Colon (tissue), 2 donors: ENCODE measurements around the gene TMUB2.

Source experiments
- FAIRE-seq: peaks from 2 replicates; lab custom pipeline; 2012; peaks lifted over from hg19 to GRCh38; lab: Jason Lieb, UNC
- donor health status: control.
- donor health status: control.

Gene TMUB2

GRCh38 chr17:44176671-44177501 lies 9.9 kb upstream of the TMUB2 start:
- FAIRE-seq = no peak

GRCh38 chr17:44177640-44178039 lies 9.1 kb upstream of the TMUB2 start:
- no peak for FAIRE-seq

DNA sequence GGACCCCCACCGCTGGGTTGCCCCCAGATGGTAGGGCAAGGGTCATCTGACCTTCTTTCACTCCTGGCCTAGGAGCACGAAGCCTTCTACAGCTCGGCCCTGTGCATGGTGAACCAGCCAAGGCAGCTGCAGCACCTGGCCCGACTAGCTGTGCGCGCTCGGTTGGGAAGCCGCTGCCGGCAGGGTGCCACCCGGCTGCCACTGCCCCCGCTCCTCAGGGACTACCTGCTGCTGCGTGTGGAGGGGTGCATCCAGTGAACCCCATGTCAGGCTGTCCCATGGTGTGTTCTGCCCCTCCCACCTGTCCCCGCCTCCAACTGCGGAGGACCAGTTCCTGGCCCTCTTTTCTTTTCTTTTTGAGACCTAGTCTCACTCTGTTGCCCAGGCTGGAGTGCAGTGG lies 8.6 kb upstream of the TMUB2 start:
- FAIRE-seq = no peak

DNA sequence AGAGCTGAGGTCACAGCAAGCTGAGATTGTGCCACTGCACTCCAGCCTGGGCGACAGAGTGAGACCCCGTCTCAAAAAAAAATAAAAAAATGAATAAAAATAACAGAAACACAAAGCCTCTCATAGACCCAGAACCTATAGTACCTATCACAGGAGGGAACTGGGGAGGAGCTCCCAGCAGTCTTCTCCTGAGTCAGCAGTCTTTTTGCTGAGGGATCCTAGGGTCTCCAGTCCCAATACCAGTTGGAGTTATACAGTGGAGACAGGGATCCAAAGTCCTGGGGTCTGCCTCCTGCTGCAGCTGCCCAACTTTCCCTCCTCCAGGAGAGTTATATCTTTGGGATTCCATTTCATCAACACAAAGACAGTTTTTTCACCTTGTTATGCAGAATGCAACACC lies 3.7 kb upstream of the TMUB2 start:
- FAIRE-seq = no peak

DNA sequence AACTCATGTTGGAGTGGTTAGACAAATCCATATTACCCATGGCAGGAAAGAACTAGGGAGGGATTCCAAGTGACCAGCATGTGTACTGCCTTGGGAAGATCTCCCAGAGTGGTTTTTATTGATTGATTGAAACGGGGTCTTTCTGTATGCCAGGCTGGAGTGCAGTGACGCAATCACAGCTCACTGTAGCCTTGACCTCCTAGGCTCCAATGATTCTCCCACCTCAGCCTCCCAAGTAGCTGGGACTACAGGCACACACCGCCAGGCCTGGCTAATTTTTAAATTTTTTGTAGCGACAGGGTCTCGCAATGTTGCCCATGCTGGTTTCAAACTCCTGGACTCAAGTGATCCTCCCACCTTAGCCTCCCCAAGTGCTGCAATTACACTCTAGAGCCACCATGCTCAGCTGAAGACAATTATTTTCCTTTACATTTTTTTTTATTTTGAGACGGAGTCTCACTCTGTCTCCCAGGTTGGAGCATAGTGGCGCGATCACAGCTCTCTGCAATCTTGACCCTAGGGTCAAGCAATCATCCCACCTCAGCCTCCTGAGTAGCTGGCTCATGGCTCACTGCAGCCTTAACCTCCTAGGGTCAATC lies 2.5 kb upstream of the TMUB2 start:
- no peak for FAIRE-seq

GRCh38 chr17:44187131-44187899 lies 543 bp downstream of the TMUB2 start:
- no peak for FAIRE-seq

DNA sequence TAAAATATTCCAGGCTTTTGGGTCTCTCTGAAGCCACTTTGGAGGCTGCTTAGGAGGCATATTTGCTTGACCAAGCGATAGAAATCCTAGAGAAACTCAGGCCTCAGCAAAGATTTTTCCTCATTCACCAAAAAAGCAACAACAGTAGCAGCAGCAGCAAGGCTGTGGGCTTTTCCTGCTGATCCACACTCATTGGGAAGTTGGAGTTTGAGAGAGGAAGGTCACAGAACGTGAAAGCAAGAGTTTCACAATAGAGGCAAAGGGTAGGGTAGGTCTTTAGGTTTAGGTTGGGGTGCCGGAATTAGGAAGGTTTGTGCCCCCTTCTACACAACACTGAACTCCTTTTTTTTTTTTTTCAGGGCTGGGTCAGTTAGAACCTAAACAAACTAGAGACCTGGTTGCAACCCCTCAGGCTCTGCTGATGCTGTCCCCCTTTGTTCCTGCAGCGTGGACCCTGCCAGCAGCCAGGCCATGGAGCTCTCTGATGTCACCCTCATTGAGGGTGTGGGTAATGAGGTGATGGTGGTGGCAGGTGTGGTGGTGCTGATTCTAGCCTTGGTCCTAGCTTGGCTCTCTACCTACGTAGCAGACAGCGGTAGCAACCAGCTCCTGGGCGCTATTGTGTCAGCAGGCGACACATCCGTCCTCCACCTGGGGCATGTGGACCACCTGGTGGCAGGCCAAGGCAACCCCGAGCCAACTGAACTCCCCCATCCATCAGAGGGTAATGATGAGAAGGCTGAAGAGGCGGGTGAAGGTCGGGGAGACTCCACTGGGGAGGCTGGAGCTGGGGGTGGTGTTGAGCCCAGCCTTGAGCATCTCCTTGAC lies 2.0 kb downstream of the TMUB2 start:
- no peak for FAIRE-seq

GRCh38 chr17:44190481-44190880 lies 3.7 kb downstream of the TMUB2 start:
- FAIRE-seq = no peak

GRCh38 chr17:44191369-44191768 lies 4.6 kb downstream of the TMUB2 start:
- FAIRE-seq = no peak

GRCh38 chr17:44191941-44192496 lies 5.2 kb downstream of the TMUB2 start:
- no peak for FAIRE-seq

DNA sequence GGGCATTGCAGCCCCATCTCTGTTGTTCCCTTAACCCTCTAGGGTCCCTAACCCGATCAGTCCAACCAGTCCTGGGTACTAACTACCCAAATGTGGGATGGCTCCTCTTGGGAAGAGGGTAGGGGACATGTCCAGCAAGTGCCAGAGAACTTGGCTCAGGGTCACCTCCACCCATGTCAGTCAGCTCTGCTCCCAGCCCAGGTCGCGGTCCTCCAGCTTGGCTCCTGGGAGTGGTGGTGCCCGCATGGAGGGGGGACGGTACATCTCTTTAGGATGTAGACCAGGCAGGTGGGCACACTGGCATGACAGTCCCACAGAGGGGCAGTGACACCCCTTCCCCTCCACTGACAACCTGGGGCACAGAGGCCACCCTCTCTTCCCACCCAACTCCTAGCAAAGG lies 6.0 kb downstream of the TMUB2 start:
- no peak for FAIRE-seq

- no peak for FAIRE-seq
Observed at GRCh38 chr17:44193326-44194084, 6.7 kb downstream of the TMUB2 start.

GRCh38 chr17:44197107-44197506 lies 10.3 kb downstream of the TMUB2 start:
- FAIRE-seq = no peak

GRCh38 chr17:44197980-44198720 lies 11.4 kb downstream of the TMUB2 start:
- no peak for FAIRE-seq

DNA sequence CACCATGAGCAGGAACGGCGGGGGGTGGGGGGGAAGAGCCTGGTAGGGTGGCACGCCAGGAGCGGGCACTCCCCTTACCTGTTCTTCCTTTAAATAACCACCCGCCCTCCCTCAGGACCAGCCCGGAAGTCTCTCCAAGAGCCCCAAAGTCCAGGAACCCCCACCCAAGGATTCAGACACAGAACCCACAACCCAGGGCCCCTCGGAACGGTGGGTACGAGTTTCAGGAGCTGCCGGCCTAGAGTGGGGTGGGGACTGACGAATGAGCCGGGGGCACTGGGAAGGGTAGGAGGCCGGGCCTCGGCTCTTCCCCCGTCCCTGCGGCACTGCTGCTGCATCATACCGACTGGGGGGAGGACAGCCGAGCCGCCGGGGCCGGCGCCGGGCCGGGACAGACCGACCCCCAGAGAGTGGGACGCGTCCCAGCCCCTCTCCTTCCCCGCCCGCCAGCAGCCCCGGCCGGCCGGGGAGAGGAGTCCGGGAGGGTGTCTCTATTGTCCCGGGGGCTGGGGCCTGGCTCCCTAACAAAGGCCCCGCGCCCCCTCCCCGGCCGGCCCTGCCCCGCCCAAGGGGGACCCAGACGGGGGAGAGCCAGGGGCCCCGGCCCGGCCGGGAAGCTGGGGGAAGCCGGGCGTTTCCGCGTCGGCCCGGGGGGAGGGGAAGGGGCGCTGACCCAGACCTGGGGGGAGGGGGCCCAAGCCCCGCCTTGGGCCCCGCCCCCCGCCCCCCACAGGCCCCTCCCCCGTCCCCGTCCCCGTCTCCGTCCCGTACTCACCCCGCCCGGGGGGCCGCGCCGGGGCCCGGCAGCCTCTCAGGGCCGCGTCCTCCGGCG lies 12.2 kb downstream of the TMUB2 start:
- no peak for FAIRE-seq

DNA sequence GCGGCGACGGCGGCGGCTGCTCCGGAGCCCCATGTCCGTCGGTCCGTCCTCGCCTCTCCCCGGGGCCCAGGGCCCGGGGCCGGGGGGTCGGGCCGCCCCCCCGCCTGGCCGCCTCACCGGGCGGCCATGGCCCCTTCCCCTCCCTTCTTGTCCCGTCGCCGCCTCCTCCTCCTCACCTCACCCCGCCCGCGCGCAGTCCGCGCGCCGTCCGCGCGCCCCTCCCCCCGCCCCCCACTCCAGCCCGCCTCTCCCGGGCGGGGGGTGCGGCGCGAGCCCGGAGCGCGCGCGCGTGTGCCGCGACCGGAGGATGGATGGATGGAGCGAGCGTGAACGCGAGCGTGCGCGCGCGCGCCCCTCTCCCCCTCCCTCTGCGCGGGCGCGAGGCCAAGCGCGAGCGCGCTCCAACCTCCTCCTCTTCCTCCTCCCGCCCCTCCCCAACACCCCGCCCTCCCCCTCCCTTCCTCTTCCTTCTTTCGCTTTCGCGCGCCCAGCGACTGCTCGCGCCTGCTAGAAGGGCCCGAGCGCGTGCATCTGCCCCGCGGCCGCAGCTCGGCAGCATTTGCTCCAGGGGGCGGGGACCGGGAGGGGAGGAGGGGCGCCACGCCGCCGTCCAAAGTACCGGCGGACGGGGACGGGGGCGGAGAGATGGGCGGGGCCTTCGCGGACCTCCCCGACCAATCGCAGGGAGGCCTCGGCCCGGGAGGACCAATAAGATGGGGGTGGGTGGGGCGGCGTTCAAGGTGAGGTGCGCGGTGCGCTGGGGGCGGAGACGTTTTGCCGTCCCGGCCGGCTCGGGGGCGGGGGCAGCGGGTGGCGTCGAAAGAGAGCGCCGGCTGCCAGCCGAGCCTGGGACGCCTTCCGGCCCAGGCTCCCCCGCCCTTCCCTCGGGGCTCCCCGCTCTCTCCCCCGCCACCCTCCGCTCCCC lies 13.0 kb downstream of the TMUB2 start, which contains the start of gene ATXN7L3:
ATXN7L3 (minus strand) TSS at position 332 of the 925 bp plus-strand sequence. CDS start 1,814 bp downstream, outside the sequence.
- FAIRE-seq = no peak

DNA sequence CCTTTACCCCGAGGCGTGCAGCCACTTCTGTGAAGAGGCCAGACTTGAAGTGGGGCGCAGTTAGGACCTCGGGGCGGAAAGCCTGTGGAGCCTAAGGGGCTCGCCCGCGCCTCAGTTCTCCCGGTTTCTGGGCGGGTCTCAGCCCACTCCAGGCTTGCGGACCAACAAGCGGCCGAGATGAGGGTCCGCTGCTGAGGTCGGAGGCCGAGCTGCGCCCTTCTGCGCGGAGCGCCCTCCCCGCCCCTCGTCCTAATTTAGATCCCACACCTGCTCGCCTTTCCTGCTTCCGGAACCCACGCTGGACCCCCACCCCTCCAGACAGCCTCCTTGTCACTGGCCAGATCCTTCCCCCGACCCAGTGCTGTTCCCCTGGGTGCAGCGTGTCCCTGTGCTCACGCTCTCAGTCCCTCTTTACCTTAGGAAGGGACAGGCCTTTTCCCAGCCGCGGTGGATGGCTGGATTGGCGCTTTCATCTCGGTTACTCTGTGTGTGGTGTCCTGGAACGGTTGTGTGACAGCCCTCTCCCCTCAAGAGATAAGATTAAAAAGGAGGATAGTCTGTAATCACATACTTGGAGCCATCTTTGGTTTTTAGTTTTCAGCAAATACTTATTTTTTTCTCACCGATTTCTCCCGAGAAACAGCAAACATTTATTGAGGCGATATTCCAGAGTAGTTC lies 13.8 kb downstream of the TMUB2 start:
- no peak for FAIRE-seq

DNA sequence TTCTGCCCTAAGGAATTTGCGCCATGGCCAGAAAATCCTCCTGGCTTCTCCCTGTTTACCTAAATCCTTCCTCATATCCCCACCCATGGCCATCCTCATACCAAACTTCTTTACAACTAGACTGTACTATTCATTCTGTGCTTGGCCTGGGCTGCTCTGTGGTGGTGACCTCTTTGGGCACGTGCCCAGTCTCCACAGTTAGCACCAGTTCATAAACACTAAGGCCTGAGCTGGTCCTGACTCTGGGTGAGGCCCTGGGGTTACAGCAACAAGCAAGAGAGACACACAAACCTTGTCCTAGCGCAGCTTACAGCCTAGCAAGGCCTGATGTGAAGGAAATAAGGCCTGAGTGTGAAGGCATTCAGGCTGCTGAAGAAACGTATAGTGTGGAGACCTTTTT lies 16.0 kb downstream of the TMUB2 start:
- FAIRE-seq = no peak
